ENCODE measurements around the gene NT5DC1.

The NT5DC1 gene

GRCh38 chr6:116248577-116248976, 147.9 kb downstream of the NT5DC1 start:
- no peak for DNase-seq

GRCh38 chr6:116251568-116252384, 151.1 kb downstream of the NT5DC1 start:
- DNase-seq = no peak

GRCh38 chr6:116253188-116253504, 152.5 kb downstream of the NT5DC1 start:
- DNase-seq = no peak

GRCh38 chr6:116253505-116254296, 153.0 kb downstream of the NT5DC1 start, which contains the start of gene TSPYL4:
Gene TSPYL4, minus strand, starts transcription at chr6:116254075. Its CDS starts 67 bp downstream, at chr6:116254008.
- peak; percentile 93 for DNase-seq

GRCh38 chr6:116254297-116255056, 153.8 kb downstream of the NT5DC1 start:
- no peak for DNase-seq

GRCh38 chr6:116255246-116255800, 154.7 kb downstream of the NT5DC1 start:
- no peak for DNase-seq

- no peak for DNase-seq
Observed at GRCh38 chr6:116256694-116257093, 156.0 kb downstream of the NT5DC1 start.

GRCh38 chr6:116258520-116258919, 157.9 kb downstream of the NT5DC1 start:
- DNase-seq = no peak

GRCh38 chr6:116263353-116263752, 162.7 kb downstream of the NT5DC1 start:
- no peak for DNase-seq

- no peak for DNase-seq
Observed at GRCh38 chr6:116265041-116265829, 164.6 kb downstream of the NT5DC1 start.

GRCh38 chr6:116266803-116267202, 166.2 kb downstream of the NT5DC1 start:
- no peak for DNase-seq

GRCh38 chr6:116267836-116268588, 167.4 kb downstream of the NT5DC1 start:
- DNase-seq = no peak

- DNase-seq = no peak
Observed at GRCh38 chr6:116268589-116269293, 168.1 kb downstream of the NT5DC1 start.

GRCh38 chr6:116271149-116271708, 170.6 kb downstream of the NT5DC1 start:
- no peak for DNase-seq

GRCh38 chr6:116277124-116277523, 176.5 kb downstream of the NT5DC1 start:
- no peak for DNase-seq

GRCh38 chr6:116278481-116278829, 177.8 kb downstream of the NT5DC1 start:
- no peak for DNase-seq

- no peak for DNase-seq
Observed at GRCh38 chr6:116278854-116279231, 178.2 kb downstream of the NT5DC1 start.

- DNase-seq = peak; percentile 95
Observed at GRCh38 chr6:116279232-116280160, 178.8 kb downstream of the NT5DC1 start, which contains the start of gene TSPYL1. Gene TSPYL1, minus strand, starts transcription at chr6:116279930. Its CDS starts 100 bp downstream, at chr6:116279830.
